ENCODE results near the gene ATP8A1. TPM values are rescaled to one million over a fixed set of nuclear protein-coding genes. Genes with fewer than 3 reads are reported as not detected.

Gene ATP8A1
- total and polyA plus RNA-seq, 10 donors, result 14.4 to 87.0 (median 42.1) TPM

- TF ChIP-seq CTCF (IDR thresholded peaks at IDR 0.05 in 8 of 11, conservative IDR thresholded peaks at IDR 0.05 in 3 of 11), result no peak
- no peak for TF ChIP-seq POLR2AphosphoS5 (IDR thresholded peaks at IDR 0.05)
- TF ChIP-seq POLR2A (IDR thresholded peaks at IDR 0.05), result no peak
- H3K36me3 ChIP-seq, result no peaks in the 10 kb centered on the region
- intact Hi-C loops (cut with DNase I; ENCODE audit: low total_unique reads), result no loop called here
- peaks cover 15 to 46% (median 33%) of the 10 kb centered on the region in 6 donors for H3K4me1 ChIP-seq
- 2 to 8% (median 3%) methylated on average over 52 to 61 of the region's 61 CpGs for WGBS, 5 donors
- no peak within 1 kb of the TSS for H3K27ac ChIP-seq
- H3K27me3 ChIP-seq (replicated peaks in 1 of 7), result peaks cover 5 to 85% (median 46%) of the 10 kb centered on the region in 7 donors
- H3K9me3 ChIP-seq, result no peaks in the 10 kb centered on the region
- peak within 1 kb of the TSS; percentile 38 to 76 (median 54) for H3K4me3 ChIP-seq
- no peak for DNase-seq
Observed at GRCh38 chr4:42396752-42397634, 259.9 kb downstream of the ATP8A1 start, which contains the start of gene SHISA3. TSS of gene SHISA3 (plus strand) at chr4:42397488. CDS start at chr4:42398057, 569 bp downstream.

GRCh38 chr4:42396361-42396751, 260.5 kb downstream of the ATP8A1 start:
- 24 to 45% (median 27%) methylated on average over 17 of the region's 17 CpGs for WGBS, 5 donors
- peaks cover 15 to 46% (median 33%) of the 10 kb centered on the region in 6 donors for H3K4me1 ChIP-seq
- no peak overlapping the region for H3K27ac ChIP-seq
- intact Hi-C loops (cut with DNase I; ENCODE audit: low total_unique reads), result no loop called here
- H3K27me3 ChIP-seq (replicated peaks in 1 of 7), result peaks cover 5 to 78% (median 46%) of the 10 kb centered on the region in 7 donors
- no peaks in the 10 kb centered on the region for H3K9me3 ChIP-seq
- no peak for DNase-seq
- no peaks in the 10 kb centered on the region for H3K36me3 ChIP-seq
- TF ChIP-seq POLR2A (IDR thresholded peaks at IDR 0.05) (no peak), POLR2AphosphoS5 (IDR thresholded peaks at IDR 0.05) (no peak), CTCF (IDR thresholded peaks at IDR 0.05 in 8 of 11, conservative IDR thresholded peaks at IDR 0.05 in 3 of 11) (no peak)
- H3K4me3 ChIP-seq, result peak overlapping the region in 7 of 8 donors; percentile 38 to 76 (median 55)

DNA sequence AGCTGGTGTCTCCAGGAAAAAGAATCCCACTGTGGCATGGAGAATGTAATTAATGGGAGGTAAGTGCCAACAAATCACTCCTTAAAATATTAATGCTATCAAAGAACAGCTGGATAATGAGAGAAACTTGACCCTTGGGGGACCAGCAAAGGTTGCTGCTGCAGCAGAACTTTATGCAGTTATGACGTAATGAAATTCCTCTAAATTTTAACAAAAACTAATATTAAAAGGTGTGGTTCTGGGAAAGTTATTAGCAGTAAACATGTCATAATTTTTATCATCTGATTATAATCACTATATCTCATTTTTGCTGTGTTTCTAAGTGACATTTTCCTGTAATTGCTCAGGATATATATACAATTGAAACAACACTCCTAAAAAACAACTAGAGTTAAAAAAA, 261.3 kb downstream of the ATP8A1 start:
- WGBS, 5 donors, result 93 to 96% (median 93%) methylated on average over 1 of the region's 1 CpG
- Histone ChIP-seq H3K4me1 (peaks cover 15 to 46% (median 33%) of the 10 kb centered on the region in 6 donors), H3K27me3 (replicated peaks in 1 of 7) (peaks cover 5 to 71% (median 42%) of the 10 kb centered on the region in 7 donors), H3K27ac (no peak overlapping the region), H3K36me3 (no peaks in the 10 kb centered on the region), H3K4me3 (no peak overlapping the region), H3K9me3 (no peaks in the 10 kb centered on the region)
- TF ChIP-seq POLR2A (IDR thresholded peaks at IDR 0.05), result no peak
- TF ChIP-seq CTCF (IDR thresholded peaks at IDR 0.05 in 8 of 11, conservative IDR thresholded peaks at IDR 0.05 in 3 of 11), result no peak
- no peak for TF ChIP-seq POLR2AphosphoS5 (IDR thresholded peaks at IDR 0.05)
- intact Hi-C loops (cut with DNase I; ENCODE audit: low total_unique reads), result no loop called here
- no peak for DNase-seq

DNA sequence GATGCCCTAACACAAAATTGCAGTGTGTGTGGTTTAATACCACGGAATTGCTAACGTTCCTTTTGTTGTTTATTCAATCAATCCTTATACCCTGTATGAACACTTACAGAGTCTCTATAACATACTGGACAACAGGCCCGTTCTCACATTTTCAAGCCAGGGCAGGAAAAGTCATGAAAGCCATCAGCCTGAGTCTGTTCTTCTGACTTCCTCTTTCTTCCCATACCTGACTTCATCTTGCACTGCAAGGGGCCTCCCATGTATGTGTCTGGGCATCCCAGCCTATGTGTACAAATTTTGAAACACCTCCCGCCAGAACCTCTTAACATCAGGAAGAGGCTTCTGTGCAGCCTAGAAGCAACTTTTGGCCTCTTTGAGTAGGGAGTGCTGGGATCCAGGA, 264.5 kb downstream of the ATP8A1 start:
- Histone ChIP-seq H3K27me3 (replicated peaks in 1 of 7) (peaks cover 0 to 39% (median 13%) of the 10 kb centered on the region in 7 donors), H3K36me3 (no peaks in the 10 kb centered on the region), H3K9me3 (no peaks in the 10 kb centered on the region), H3K4me3 (no peak overlapping the region), H3K4me1 (peaks cover 0 to 16% (median 12%) of the 10 kb centered on the region in 6 donors), H3K27ac (no peak overlapping the region)
- no peak for DNase-seq
- intact Hi-C loops (cut with DNase I; ENCODE audit: low total_unique reads), result no loop called here
- no peak for TF ChIP-seq CTCF (IDR thresholded peaks at IDR 0.05 in 8 of 11, conservative IDR thresholded peaks at IDR 0.05 in 3 of 11)
- no peak for TF ChIP-seq POLR2AphosphoS5 (IDR thresholded peaks at IDR 0.05)
- no peak for TF ChIP-seq POLR2A (IDR thresholded peaks at IDR 0.05)
- 82 to 89% (median 89%) methylated on average over 4 of the region's 4 CpGs for WGBS, 5 donors
